Measurements from ENCODE around the gene CIAO2A.

The CIAO2A gene

GRCh38 chr15:64093627-64094417, at the start of gene CIAO2A:
Gene CIAO2A, minus strand, starts transcription at chr15:64093838. Its CDS starts 70 bp downstream, at chr15:64093768.
- TF ChIP-seq CTCF (IDR thresholded peaks at IDR 0.05; ENCODE audit: extremely low read depth, missing control alignments), result no peak
- peak; percentile 86 for DNase-seq (ENCODE audit: low spot score)

- DNase-seq (ENCODE audit: low spot score), result no peak
- TF ChIP-seq CTCF (IDR thresholded peaks at IDR 0.05; ENCODE audit: extremely low read depth, missing control alignments), result no peak
Observed at GRCh38 chr15:64143276-64143675, 49.6 kb upstream of the CIAO2A start.

- TF ChIP-seq CTCF (IDR thresholded peaks at IDR 0.05; ENCODE audit: extremely low read depth, missing control alignments), result no peak
- DNase-seq (ENCODE audit: low spot score), result no peak
Observed at GRCh38 chr15:64141798-64142512, 48.3 kb upstream of the CIAO2A start.

- TF ChIP-seq CTCF (IDR thresholded peaks at IDR 0.05; ENCODE audit: extremely low read depth, missing control alignments), result no peak
- DNase-seq (ENCODE audit: low spot score), result no peak
Observed at GRCh38 chr15:64138331-64138941, 44.8 kb upstream of the CIAO2A start.

GRCh38 chr15:64137226-64137833, 43.7 kb upstream of the CIAO2A start:
- no peak for DNase-seq (ENCODE audit: low spot score)
- no peak for TF ChIP-seq CTCF (IDR thresholded peaks at IDR 0.05; ENCODE audit: extremely low read depth, missing control alignments)

GRCh38 chr15:64136347-64136746, 42.7 kb upstream of the CIAO2A start:
- no peak for TF ChIP-seq CTCF (IDR thresholded peaks at IDR 0.05; ENCODE audit: extremely low read depth, missing control alignments)
- no peak for DNase-seq (ENCODE audit: low spot score)
